Esophagus muscularis mucosa (tissue), 4 donors: ENCODE results near the gene RNF180. TPM values are rescaled to one million over a fixed set of nuclear protein-coding genes. Genes with fewer than 3 reads are reported as not detected.

Source experiments
- DNase-seq: peaks from one replicate; pipeline ENCODE4 v3.0.0-alpha.2; 2017; ENCODE audit errors: extremely low spot score
- H3K27ac ChIP-seq, 4 donors: fragments of 200-600 bp; sonication (generic); replicated peaks in 1 of 4; 1 replicate in 3 of 4; 2 replicates in 1 of 4; pipeline ENCODE4 v1.5.1; 2016 to 2019; ENCODE audit warnings: mild to moderate bottlenecking in 1 of 4
- H3K27me3 ChIP-seq, 4 donors: fragments of 200-600 bp; sonication (generic); one replicate each; pipeline versions ENCODE4 v1.5.1 to v1.6.0; 2016 to 2019
- H3K36me3 ChIP-seq, 4 donors: fragments of 200-600 bp; sonication (generic); one replicate each; pipeline ENCODE4 v1.5.1; 2016 to 2019
- H3K4me1 ChIP-seq, 4 donors: fragments of 200-600 bp; sonication (generic); one replicate each; pipeline ENCODE4 v1.5.1; 2016 to 2019
- H3K4me3 ChIP-seq, 4 donors: fragments of 200-600 bp; sonication (generic); 1 replicate in 2 of 4; 2 replicates in 2 of 4; pipeline ENCODE4 v1.5.1; 2016 to 2019; ENCODE audit warnings: mild to moderate bottlenecking in 4 of 4, moderate library complexity in 1 of 4
- H3K9me3 ChIP-seq, 4 donors: fragments of 200-600 bp; sonication (generic); 1 replicate in 3 of 4; 2 replicates in 1 of 4; pipeline ENCODE4 v1.5.1; 2016 to 2019
- EP300 ChIP-seq: sonication (generic); formaldehyde crosslinking; IDR thresholded peaks from one replicate; pipeline ENCODE4 v1.6.1; 2017; ENCODE audit warnings: antibody characterized with exemption
- POLR2A ChIP-seq: fragments of 450-650 bp; IDR thresholded peaks from one replicate; pipeline ENCODE4 v1.6.1; 2017; ENCODE audit warnings: antibody characterized with exemption, moderate library complexity, mild to moderate bottlenecking, low read depth
- POLR2AphosphoS5 ChIP-seq, 2 donors: sonication (generic); formaldehyde crosslinking; IDR thresholded peaks; one replicate each; pipeline ENCODE4 v1.6.1; 2017; ENCODE audit warnings: antibody characterized with exemption in 2 of 2
- WGBS: methylation state at CpG from one replicate; pipeline ENCODE4 v1.1.5; 2018; 5-methylcytosine and 5-hydroxymethylcytosine counted together
- intact Hi-C: fragments of 100-400 bp; cut with DNase I; formaldehyde crosslinking; loops from one replicate; pipeline ENCODE4 v1.15.1; 2023
- total RNA-seq, 4 donors: library from RNA; depleted of rRNA; stranded (reverse); fragments of >200 nt; gene quantifications; one replicate each; pipeline versions ENCODE4 v1.1.0 to v1.2.1, GENCODE V29; 2016
- TF ChIP-seq, protein P1 (sequence below), 3 experiments: fragments of 200-600 bp in 2 of 3; fragments of 450-650 bp in 1 of 3; sonication (generic) in 2 of 3; IDR thresholded peaks; one replicate each; pipeline ENCODE4 v1.5.1; 2017 to 2019; ENCODE audit warnings: antibody characterized with exemption in 3 of 3, mild to moderate bottlenecking in 2 of 3, moderate library complexity in 1 of 3

RNF180 gene
- total RNA-seq, 4 donors from 2014 or later = 17.9 to 22.4 (median 21.0) TPM

DNA sequence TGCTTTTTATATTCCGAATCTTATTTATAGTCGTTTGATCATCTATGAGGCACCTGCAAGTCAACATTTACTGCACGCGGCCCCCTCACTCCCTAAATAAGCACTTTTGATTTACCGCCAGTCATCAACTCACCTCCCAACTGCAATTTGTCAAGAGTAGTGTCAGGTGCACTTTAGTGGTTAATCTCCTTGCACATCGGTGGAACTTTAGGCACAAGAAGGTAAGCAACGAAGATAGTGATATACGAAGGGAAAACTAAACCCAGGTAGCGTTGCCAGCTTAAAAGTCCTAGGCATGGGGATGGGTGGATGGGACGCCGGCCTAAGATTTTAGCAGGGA lies 513 bp upstream of the RNF180 start:
- intact Hi-C loops = no loop called here
- no peak for DNase-seq
- no peaks in the 10 kb centered on the region for H3K27me3 ChIP-seq
- no peaks in the 10 kb centered on the region for H3K36me3 ChIP-seq
- WGBS = 36% methylated on average over 11 of the region's 11 CpGs
- H3K27ac ChIP-seq = peak overlapping the region; percentile 74 to 87 (median 82)
- no peaks in the 10 kb centered on the region for H3K9me3 ChIP-seq
- peaks cover 8 to 30% (median 21%) of the 10 kb centered on the region in 4 donors for H3K4me1 ChIP-seq
- no peak for TF ChIP-seq EP300
- TF ChIP-seq POLR2A = no peak
- TF ChIP-seq, protein P1, sequence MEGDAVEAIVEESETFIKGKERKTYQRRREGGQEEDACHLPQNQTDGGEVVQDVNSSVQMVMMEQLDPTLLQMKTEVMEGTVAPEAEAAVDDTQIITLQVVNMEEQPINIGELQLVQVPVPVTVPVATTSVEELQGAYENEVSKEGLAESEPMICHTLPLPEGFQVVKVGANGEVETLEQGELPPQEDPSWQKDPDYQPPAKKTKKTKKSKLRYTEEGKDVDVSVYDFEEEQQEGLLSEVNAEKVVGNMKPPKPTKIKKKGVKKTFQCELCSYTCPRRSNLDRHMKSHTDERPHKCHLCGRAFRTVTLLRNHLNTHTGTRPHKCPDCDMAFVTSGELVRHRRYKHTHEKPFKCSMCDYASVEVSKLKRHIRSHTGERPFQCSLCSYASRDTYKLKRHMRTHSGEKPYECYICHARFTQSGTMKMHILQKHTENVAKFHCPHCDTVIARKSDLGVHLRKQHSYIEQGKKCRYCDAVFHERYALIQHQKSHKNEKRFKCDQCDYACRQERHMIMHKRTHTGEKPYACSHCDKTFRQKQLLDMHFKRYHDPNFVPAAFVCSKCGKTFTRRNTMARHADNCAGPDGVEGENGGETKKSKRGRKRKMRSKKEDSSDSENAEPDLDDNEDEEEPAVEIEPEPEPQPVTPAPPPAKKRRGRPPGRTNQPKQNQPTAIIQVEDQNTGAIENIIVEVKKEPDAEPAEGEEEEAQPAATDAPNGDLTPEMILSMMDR (IDR thresholded peaks at IDR 0.05) = no peak
- no peak for TF ChIP-seq POLR2AphosphoS5 (IDR thresholded peaks at IDR 0.05)
- peak overlapping the region; percentile 62 to 89 (median 88) for H3K4me3 ChIP-seq

DNA sequence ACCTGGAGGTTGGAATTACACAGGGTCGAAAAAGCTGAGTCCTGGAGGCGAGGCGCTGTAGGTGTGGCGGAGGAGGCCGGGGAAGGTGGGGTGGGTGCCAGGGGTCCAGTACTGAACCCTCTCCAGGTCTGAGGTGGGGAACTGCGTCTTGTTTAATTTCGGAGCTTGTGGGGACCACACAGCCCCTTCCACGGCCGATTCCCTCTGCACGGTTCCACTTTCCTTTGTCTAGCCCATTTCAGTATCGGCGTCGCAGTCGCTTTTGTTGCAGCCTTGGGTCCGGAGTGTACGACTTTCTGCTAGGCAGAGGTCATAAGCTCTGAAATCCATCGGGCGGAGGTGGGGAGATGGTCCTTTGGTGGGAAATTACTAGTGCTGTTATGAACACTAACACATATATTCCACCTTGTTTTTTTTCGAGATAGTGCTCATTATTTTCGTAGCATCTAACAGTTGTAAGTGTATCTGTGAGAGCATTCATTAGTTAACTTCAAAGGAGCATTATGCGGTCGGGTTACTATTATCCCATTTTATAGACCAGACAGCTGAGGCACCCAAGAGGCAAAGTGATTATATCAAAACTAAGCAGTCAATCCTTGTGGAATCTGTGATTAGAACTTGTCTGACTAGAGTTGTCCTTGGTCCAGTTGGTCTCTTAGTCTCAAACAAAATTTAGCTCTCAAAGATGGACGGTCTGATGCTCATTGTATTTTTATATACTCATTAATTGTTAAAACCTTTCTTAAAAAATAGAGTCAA lies 737 bp downstream of the RNF180 start:
- no peak for TF ChIP-seq EP300
- no peak for TF ChIP-seq POLR2A
- TF ChIP-seq, protein P1 (IDR thresholded peaks at IDR 0.05) = no peak
- no peak for TF ChIP-seq POLR2AphosphoS5 (IDR thresholded peaks at IDR 0.05)
- Histone ChIP-seq H3K4me3 (peak overlapping the region; percentile 62 to 89 (median 88)), H3K27ac (peak overlapping the region; percentile 74 to 87 (median 82)), H3K36me3 (no peaks in the 10 kb centered on the region), H3K27me3 (no peaks in the 10 kb centered on the region), H3K4me1 (peaks cover 8 to 30% (median 21%) of the 10 kb centered on the region in 4 donors), H3K9me3 (no peaks in the 10 kb centered on the region)
- DNase-seq = no peak
- WGBS = 19% methylated on average over 23 of the region's 23 CpGs
- intact Hi-C loops = no loop called here

DNA sequence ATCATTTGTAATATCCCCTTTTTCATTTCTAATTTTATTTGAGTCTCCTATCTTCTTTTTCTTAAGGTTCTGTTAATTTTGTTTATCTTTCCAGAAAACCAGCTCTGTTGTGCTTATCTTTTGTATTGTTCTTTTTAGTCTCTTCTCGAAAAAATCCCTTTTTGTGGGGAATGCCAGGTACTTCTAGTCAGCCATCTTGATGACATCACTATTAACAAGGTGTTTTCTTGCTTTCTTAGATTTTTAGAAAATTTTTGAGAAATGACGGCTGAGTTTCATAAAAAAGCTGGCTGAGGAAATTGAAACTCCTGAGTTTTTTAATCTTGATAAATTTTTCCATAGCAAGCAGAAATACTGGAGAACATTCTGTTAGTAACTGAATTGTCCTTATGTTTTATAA lies 10.7 kb downstream of the RNF180 start:
- TF ChIP-seq EP300 (no peak), POLR2A (no peak), POLR2AphosphoS5 (IDR thresholded peaks at IDR 0.05) (no peak)
- TF ChIP-seq, protein P1 (IDR thresholded peaks at IDR 0.05) = no peak
- 83% methylated on average over 2 of the region's 2 CpGs for WGBS
- Histone ChIP-seq H3K36me3 (no peaks in the 10 kb centered on the region), H3K27me3 (no peaks in the 10 kb centered on the region), H3K4me3 (no peak overlapping the region), H3K9me3 (no peaks in the 10 kb centered on the region), H3K4me1 (peaks cover 5 to 12% (median 9%) of the 10 kb centered on the region in 4 donors), H3K27ac (no peak overlapping the region)
- intact Hi-C loops = no loop called here
- DNase-seq = no peak

DNA sequence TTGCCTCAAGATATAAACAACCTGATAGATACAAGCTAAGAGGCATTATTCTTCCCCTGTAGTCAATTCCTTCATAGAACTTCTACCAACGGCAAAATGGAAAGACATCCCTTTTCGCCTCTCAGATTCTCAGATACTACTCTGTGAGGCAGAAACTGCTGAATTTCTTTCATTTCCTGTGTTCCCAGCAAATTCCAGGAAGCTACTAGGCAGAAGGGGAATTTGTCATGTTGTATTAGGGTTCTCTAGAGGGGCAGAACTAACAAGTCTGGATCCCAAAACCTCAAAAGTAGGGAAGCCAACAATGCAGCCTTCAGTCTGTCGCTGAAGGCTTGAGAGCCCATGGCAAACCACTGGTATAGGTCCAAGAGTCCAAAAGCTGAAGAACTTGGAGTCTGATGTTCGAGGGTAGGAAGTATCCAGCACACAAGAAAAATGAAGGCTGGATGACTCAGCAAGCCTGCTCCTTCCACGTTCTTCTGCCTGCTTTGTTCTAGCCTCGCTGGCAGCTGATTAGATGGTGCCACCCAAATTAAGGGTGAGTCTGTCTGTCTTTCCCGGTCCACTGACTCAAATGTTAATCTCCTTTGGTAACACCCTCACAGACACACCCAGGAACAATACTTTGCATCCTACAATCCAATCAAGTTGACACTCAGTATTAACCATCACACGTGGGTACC lies 15.2 kb downstream of the RNF180 start:
- peaks cover 0 to 22% (median 13%) of the 10 kb centered on the region in 4 donors for H3K4me1 ChIP-seq
- H3K27ac ChIP-seq = peak overlapping the region in 1 of 4 donors; percentile 19
- H3K36me3 ChIP-seq = no peaks in the 10 kb centered on the region
- no peaks in the 10 kb centered on the region for H3K9me3 ChIP-seq
- TF ChIP-seq EP300 (no peak), POLR2A (no peak), POLR2AphosphoS5 (IDR thresholded peaks at IDR 0.05) (no peak)
- TF ChIP-seq, protein P1 (IDR thresholded peaks at IDR 0.05) = no peak
- WGBS = 65% methylated on average over 8 of the region's 8 CpGs
- no peak for DNase-seq
- H3K27me3 ChIP-seq = no peaks in the 10 kb centered on the region
- intact Hi-C loops = no loop called here
- peak overlapping the region in 1 of 4 donors; percentile 2 for H3K4me3 ChIP-seq
